KBM-7 (cell line): ENCODE data around the gene AFF1.
A peak's percentile ranks its signal among the peaks of the same experiment; 100 is the strongest.

Experiments
- DNase-seq: peaks from one replicate; pipeline ENCODE4 v3.0.0-alpha.2; 2015
- in situ Hi-C: fragments of 300-500 bp; cut with MboI; formaldehyde crosslinking; loops from 2 replicates; pipeline ENCODE4 v1.14.3; 2020; ENCODE audit warnings: low sequenced_read_pairs, low pct_unique_long_range_greater_than_20kb, mixed read lengths

The AFF1 gene

GRCh38 chr4:87042221-87042620 is 107.4 kb downstream of the AFF1 start:
- DNase-seq: no peak
- in situ Hi-C loops: no loop called here

- in situ Hi-C loops: no loop called here
- DNase-seq: no peak
These were observed 108.4 kb downstream of the AFF1 start for GRCh38 chr4:87042986-87043820.

- in situ Hi-C loops: no loop called here
- no peak for DNase-seq
These were observed 109.9 kb downstream of the AFF1 start for GRCh38 chr4:87044511-87045233.

GRCh38 chr4:87045234-87045558 is 110.4 kb downstream of the AFF1 start:
- in situ Hi-C loops: no loop called here
- DNase-seq: no peak

- DNase-seq: no peak
- in situ Hi-C loops: no loop called here
These were observed 110.8 kb downstream of the AFF1 start for GRCh38 chr4:87045659-87046058.

GRCh38 chr4:87046121-87046551 is 111.3 kb downstream of the AFF1 start:
- in situ Hi-C loops: no loop called here

GRCh38 chr4:87047281-87047798 is 112.5 kb downstream of the AFF1 start:
- no peak for DNase-seq
- in situ Hi-C loops: no loop called here

More at GRCh38 chr4:87046121-87046551, 111.3 kb downstream of the AFF1 start:
- DNase-seq: no peak

GRCh38 chr4:87049508-87049907 is 114.7 kb downstream of the AFF1 start:
- in situ Hi-C loops: no loop called here
- DNase-seq: no peak

GRCh38 chr4:87050596-87050995 is 115.8 kb downstream of the AFF1 start:
- DNase-seq: no peak
- in situ Hi-C loops: no loop called here

GRCh38 chr4:87051121-87051713 is 116.4 kb downstream of the AFF1 start:
- no peak for DNase-seq

GRCh38 chr4:87052615-87053014 is 117.8 kb downstream of the AFF1 start:
- no peak for DNase-seq
- in situ Hi-C loops: no loop called here

More at GRCh38 chr4:87051121-87051713, 116.4 kb downstream of the AFF1 start:
- in situ Hi-C loops: no loop called here

GRCh38 chr4:87053176-87053658 is 118.4 kb downstream of the AFF1 start:
- in situ Hi-C loops: no loop called here
- DNase-seq: no peak

GRCh38 chr4:87053802-87054767 is 119.3 kb downstream of the AFF1 start:
- peak; percentile 68 for DNase-seq
- in situ Hi-C loops: no loop called here

GRCh38 chr4:87054900-87055299 is 120.1 kb downstream of the AFF1 start:
- in situ Hi-C loops: no loop called here

GRCh38 chr4:87055311-87055710 is 120.5 kb downstream of the AFF1 start:
- no peak for DNase-seq
- in situ Hi-C loops: no loop called here

More at GRCh38 chr4:87054900-87055299, 120.1 kb downstream of the AFF1 start:
- DNase-seq: no peak

- in situ Hi-C loops: no loop called here
- DNase-seq: no peak
These were observed 122.1 kb downstream of the AFF1 start for GRCh38 chr4:87056881-87057280.

GRCh38 chr4:87057835-87058355 is 123.1 kb downstream of the AFF1 start:
- no peak for DNase-seq
- in situ Hi-C loops: no loop called here

- in situ Hi-C loops: no loop called here
- DNase-seq: no peak
These were observed 123.7 kb downstream of the AFF1 start for GRCh38 chr4:87058356-87059073.
